NCI-H1092 (cell line): ENCODE results near the gene CRHR1.

Source experiments
- DNase-seq: peaks from one replicate; lab custom pipeline; 2025; lab: John Stamatoyannopoulos, UW

CRHR1 gene

DNA sequence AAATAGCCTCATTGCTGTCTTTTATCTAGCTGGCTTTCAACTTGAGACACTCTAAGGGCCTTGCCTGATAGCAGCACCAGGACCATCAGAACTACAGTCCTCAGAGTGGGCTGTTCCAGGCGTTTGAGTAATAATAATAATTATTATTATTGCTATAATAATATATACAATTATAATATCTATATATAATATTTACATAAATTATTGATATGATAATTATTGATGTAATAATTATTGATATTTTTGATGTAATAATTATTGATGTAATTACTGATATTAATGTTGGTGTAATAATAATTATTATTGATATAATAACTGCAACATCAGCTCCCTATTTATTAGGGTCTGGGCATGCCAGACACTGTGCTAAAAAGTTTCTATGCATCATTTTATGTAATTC is 25.6 kb upstream of the CRHR1 start:
- DNase-seq: no peak

DNA sequence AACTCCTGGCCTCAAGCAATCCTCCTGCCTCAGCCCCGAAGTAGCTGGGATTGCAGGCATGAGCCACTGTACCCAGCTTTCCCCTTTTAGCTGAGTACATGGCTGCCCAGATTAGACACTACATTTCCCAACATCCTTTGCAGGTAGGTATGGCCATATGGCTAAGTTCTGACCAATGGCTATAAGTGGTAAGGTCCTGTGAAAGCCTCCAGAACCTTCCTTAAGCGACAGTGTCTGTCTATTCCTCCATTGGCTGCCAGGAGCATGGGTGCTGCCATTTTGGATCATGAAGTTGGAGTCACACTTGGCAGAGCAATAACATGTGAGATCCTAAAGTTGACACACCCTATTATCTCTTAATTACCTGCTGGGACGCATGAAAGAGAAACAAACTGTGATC is 24.4 kb upstream of the CRHR1 start:
- no peak for DNase-seq

DNA sequence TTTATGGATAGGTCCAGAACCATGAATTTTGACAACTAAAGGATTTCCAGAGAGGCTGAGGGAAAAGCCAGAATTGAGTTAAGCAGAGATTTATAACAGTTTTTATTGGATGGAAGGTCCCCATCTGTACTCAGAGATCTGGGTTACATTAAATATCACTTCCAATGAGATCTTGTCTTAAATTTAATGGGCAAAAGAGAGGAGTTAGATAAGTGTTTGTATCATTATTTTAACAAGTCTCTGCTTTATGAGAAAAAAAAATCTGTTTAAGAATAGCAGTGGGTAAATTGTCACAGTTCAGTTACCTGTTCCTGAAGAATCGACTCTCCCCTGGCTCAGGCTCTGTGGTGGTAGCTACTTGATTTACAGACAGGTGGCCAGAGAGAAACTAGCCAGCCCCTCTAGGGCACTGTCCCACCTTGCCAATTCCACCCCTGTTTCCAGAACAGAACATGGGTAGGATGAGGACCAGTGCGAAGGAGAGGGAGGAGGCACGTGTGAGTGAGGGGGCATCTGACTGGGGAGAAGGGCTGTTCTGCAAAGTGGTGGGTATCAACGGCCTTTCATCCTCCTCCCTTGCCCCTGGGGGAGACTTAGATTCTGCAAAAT is 22.1 kb upstream of the CRHR1 start:
- DNase-seq: no peak

DNA sequence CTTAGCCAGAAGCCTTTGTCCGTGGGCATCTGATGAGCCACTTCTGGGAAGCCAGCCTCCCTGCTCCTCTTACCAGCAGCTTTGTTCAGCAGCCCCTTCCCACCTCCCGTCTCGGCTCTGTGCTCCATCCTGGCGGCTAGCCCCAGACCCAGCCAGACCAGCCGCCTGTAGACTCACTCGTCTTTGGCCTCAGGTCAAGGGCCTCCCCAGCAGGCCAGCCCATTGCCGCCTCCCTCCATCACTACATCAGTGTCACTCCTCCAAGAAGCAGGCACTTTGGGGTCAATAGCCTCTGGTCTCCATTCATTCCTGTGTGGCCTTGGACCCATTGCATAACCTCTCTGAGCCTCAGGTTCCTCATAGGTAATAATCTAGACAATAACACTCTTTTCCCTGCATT is 20.9 kb upstream of the CRHR1 start:
- DNase-seq: no peak

DNA sequence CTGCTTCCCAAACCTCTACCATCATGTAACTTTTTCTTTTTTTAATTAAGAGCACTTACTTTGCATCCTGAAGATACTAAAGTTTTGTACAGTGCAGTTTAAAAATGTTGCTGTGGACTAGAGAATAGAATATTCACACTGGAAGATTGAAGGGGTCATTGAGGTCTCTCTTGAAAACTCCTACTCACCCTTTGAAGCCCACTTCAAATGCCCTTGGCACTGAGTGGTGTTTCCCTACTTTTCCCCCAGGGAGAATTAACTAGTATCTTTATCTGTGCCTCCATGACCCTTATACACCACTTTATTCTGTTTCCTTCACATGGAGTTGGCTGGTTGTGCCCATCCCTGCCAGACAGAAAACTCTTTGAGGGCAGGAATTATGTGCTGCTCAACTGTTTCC is 19.6 kb upstream of the CRHR1 start:
- DNase-seq: no peak

DNA sequence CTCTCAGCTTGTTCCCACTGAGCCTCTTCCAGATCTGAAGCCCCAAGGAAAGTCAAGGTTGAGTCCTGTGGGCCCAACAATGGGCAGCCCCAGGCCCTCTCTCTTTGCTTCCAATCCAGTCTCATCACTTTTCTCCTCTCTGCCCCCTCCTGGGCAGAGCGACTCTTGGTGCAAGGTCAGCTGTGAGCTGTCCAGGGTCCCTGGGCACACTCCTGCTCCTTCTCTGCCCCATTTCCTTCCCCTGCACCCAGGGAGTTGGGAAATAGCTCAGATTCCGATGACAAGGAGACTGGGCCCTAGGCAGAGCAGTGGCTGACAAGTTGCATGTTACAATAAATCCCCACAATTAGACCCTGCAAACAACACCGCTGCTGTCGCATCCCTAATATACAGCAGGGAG is 16.1 kb upstream of the CRHR1 start:
- DNase-seq: no peak

DNA sequence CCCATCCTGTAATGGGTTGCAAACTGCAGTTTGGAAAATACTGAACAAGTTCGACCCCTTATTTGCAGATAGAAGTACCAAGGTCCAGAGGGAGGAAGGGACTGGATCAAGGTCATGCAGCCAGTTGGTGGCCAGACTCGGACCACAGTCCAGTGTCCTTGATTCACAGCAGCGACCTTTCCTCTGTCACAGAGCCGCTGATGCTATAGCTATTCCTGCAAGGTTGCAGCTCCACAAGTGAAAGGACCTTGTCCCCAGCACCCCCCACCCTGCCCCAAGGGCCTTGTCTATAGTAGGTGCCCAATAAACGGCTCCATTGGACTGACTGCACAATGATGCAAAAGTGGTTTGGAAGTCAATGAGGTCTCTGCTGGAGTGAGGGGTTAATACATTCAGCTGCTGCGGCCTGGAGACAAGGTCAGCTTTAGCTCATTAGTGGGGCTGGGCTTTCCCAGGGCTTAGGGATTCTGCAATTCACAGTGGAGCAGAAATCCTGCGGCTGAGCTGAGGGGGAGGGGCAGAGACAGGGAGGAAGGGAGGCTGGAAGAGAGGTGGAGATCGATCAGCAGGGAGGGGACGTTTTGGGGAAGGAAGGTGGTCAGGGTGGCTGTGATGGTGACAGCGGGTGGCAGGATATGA is 13.4 kb upstream of the CRHR1 start:
- no peak for DNase-seq

DNA sequence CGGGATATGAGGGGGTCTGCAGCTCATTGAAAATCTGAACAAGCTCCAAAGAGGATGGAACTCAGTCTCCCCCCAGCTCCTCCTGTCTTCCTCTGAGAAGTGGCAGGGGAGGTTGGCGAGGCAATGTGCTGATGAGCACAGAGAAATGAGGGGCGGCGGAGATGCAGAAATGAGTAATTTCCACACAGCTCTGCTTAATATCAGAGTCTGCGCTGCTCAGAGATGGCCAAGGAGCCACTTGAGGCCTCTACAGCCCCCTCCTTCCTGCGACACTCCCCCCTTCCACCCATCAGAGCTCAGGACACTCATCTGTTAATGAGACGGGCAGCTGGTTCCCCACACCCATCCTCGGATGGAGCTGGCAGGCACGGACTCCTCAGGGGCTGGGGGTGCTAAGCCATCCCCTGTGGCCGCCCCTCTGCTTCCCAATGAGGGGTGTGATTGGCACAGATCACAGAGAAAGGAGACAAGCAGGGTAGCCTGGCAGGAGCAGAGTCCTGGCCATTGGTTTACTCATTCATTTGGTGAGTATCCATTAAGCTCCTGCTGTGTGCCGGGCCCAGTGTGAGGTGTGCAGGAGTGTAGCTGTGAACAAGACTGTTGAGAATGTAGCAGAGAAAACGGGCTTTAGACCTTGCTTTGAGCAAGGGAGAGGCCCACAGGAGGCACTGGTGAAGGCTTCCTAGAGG is 12.7 kb upstream of the CRHR1 start:
- no peak for DNase-seq

DNA sequence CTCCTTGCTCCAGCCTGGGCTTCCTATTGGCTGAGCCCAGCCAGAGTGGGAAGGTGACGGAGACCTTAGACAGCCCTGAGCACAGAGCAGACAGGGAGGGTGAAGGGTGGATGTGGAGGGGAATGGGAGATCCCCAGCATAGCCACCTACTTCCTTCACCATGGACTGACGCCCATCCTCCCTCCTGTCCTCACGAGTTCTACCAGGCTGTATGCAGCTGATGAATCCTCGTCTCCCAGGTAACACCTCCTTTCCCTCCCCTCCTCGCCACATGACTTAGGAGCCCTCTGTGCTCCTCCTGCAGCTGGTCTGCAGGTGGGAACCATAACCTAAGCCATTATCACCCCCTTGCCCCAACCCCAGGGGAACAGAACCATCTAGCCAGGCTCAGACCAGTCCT is 9.0 kb upstream of the CRHR1 start:
- no peak for DNase-seq

DNA sequence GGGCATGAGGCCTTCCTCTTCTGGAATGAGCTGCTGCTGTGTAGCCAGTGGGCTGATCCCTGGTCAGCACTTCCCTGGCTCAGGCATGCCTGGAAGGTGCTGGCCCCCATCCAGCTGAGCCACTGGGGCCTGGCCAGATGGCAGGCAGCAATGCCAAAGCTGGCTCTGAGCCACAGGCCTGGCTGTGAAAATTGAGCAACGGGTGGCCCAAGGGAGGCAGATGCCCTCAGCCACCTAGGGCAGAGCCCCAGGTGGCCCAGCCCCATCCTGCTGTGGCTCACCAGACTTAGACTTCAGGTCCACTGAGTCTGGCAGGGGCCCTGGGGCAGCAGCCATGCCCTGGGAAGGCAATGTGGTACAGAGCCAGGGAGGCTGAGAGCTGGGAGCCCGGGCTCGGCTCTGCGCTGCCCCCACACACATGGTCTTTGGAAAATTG is 8.5 kb upstream of the CRHR1 start:
- peak; percentile 49 for DNase-seq

DNA sequence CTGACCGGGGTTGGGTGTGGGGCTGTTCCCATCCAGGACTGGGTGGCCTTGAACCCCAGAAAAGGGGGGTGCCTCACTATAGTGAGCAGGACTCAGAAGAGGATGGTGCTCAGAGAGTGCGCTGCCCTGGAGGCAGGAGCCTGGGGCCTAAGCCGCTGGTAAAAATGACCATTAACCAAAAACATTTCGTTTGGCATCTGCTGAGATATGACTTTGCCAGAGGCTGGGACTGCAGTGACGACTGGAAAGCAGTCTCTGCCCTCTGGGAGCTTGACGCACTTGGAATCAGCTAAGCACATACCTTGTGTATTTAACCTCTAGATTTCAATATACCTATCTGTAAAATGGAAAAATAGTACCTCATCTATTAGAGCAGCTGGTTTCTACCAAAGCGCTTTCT is 7.2 kb upstream of the CRHR1 start:
- DNase-seq: no peak

DNA sequence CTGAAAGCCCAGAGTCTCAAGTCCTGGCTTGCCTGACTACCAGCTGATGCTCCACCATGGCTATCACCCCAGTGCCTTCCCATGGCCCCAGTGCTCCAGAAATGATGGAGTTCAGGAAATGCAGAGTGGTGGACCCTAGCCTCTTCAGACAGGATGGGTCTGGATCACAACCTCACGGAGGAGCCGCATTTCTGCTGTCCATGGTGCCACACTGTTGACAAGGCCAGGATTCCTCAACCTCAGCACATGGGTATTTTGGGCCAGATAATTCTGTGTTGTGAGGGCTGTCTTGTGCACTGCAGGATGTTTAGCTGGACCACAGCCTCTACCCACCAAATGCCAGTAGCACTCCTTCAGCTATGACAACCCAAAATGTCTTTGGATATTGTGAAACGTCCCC is 6.7 kb upstream of the CRHR1 start:
- no peak for DNase-seq

DNA sequence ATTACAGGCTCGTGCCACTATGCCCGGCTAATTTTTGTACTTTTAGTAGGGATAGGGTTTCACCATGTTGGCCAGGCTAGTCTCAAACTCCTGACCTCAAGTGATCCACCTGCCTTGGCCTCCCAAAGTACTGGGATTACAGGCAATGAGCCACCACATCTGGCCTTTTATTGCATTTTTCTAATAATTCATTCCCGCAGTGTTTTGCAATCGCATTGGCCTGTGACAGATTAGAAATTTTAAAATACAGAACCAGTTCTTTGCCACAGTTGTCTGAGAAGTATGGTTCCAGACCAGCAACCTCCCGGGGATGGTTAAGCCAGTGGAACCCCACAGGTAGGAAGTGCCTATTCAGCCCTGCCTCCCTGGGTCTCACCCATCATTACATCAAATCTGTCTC is 3.2 kb upstream of the CRHR1 start:
- no peak for DNase-seq

DNA sequence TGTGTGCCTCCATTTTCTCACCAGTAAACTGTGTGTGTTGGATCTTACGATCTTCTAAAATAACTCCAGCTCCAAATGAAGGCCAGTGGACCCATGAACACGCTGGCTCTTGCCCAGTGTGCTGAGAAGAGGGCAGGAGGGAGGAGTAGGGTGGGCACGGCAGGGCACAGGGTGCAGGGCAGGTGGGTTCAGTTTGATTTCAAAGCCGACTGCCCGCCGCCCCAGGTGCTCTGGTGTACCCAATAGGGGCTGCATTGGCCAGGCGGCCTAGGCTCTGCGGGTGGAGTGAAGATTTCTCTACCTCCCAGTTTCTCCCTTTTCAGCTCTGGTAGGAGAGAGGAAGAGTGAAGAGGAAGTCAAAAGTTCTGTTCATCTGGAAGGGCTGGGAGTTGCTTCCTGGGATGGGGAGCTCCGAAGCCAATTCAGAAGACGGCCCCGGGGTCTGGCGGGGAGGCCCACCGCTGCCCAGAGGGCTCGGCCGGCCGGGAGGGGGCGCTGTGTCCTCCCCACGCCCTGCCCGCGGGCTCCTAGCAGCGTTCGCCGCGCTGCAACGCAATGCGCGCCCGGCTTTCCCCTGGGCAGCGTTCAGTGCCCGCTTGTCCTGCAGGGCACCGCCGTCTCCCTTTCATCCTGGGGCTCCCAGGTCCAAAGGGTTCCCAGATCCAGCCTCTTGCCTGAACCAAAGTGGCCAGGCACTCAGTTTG is 1.1 kb upstream of the CRHR1 start:
- peak; percentile 28 for DNase-seq

DNA sequence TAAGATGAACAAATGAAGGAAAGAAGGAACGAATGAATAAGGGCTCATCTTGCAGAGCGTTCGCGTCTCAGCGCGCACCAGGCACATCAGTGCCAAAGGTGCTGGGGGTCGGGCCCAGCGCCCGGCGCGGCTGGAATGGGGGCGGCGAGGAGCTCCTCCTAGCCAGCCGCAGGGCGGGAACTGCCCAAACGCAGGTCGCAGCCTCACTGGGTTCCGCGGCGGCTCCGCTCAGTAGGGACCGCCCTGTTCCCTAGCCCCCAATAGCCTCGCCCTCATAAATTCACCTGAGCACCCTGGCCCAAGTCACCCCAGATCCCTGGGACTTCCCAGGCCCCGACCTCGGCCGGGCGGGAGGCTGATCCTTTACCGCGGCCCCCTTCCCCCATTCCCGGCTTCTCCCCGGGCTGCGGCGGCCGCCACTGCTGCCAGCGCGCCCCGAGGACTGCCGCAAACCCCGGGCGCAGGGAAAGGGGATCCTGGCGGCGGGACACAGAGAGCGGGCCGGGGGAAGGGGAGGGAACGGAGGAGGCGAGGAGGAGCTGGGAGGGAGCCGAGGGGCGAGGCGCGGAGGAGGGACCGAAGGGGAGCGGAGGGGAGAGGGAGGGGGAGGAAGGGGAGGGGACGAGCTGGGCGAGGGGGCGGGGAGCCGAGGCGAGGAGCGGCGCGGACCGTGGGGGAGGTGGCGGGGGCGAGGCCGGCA is 377 bp upstream of the CRHR1 start:
- no peak for DNase-seq

DNA sequence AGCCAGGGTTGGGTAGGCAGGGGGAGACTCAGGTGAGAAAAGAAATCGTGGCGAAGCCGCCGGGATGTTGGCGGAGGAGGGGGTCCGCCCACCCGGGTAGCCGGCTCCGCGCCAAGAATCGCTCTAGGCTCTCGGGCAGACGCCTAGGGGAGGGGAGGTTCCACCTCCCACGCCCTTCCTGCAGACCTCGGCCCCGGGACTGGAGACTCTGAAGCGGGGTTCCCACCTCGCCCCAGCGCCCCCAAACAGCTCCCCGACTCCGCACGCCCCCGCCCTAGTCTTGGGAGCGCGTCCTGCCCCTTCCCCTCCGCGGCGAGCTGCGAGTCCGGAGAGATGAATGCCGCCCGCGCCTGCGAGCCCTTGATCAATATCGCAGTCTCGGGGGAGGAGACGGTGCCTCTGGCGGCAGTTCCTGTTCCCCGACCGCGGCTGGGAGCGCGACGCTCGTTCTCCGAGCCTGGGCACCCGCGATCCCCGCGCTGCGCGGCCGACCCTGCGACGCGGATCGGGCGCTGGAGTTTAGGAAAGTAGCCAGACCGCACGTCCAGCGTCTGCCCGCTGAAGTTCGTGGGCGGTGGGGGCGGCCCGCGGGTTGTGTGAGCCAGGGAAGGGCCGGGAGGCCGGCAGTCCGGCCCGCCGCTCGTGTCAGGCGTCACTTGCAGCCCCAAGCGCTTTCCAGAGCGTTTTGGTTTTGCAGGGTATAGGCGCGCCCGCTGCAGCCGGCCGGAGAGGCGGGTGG is 790 bp downstream of the CRHR1 start:
- no peak for DNase-seq

DNA sequence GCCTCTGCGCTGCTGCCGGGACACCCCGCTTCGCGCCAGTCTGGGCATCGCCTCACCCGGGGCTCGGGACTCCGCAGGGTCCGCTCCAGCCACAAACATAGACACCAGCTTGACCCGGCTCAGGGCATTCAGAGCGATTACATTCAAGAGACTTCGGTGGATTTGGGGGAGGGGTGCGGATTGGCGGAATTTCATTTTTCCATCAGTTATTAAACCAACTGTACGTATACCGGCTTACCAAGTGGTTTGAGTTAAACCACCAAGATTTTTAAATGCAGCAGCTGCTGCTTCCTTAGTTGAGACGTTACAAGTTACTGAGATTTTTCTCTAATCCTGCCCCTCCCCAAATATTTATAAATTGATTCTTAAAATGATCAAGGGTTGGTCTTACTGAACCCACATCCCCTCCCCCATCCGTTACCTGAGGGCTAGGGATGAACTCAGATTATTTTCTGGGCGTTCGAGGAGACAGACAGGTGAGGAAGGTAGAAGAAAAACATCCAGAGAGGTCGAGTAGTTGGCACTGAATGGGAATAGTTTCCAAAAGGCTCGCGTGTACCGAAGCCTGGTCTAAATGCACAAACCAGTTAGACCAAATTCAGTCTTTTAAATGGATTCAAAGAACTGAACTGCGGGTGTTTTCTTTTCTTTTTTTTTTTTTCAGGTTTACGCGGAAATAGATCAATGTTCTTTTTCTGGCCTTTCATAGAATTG is 1.5 kb downstream of the CRHR1 start:
- no peak for DNase-seq

DNA sequence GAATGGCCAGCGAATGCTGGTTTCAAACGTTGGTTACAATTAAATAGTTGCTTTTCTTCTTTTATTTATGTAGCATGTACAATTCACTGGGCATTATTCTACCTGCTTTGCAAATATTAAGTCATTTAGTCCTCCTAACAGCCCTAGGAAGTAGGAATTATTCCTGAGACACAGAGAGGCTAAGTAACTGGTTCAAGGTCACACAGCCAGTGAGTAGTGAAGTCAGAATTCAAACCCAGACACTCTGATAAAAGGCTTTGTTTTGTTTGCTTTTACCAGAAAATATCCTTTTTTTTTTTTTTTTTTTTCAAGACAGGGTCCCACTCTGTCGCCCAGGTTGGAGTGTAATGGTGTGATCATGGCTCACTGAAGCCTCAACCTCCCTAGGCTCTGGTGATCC is 2.2 kb downstream of the CRHR1 start:
- no peak for DNase-seq

DNA sequence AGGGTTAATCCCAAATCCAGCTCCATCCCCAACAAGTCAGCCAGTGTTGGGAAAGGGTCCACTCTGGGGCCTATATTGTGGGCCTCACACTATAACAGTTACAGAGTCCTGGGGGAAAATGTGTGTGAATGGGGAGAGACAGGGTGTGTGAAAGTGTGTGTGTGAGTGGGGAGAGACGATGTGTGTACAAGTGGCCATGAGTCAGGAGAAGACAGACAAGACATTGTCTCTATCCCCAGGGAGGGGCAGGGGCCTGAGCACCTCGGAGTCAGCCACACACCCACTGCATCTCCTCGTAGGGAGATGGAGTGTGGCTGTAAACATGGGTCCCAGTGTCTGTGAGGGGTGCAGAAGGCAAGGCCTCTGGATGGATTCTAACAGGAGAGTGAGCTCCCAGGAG is 2.9 kb downstream of the CRHR1 start:
- DNase-seq: no peak

DNA sequence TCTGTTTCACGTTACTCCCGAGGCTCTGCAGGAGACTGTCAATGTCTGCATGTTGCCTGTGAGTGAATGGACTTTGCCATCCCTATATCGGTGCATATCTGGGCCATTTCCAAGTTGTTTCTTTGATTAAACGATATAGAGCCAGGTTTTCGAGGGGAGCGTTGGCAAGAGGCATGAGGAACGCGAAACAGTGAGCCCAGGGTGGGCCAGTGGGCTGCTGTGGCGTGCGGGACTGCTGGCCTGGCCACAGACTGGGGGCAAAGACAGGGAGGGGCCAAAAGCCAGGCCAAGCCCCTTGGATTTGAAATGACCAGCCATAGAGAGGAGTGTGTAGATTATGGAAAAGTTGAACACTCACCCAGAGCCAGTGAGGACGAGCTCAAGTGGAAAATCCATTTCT is 3.5 kb downstream of the CRHR1 start:
- DNase-seq: no peak

DNA sequence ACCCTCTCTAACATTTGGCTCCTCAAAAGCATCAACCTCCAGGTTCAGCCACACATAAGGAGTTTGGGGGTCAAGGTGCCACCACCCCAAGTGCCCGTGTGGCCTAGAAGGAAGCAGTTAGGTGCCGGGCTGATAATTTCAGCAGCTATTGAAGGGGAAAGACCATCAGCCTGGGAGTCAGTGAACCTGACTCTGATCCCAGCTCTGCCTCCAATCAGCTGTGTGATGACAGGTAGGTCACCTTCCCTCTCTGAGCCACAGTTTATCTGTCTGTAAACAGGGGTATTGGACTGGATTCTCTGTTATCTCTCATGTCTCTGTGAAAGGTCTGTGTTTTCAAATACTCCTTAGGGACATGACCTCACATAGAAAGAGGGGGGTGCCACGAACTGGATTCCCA is 3.9 kb downstream of the CRHR1 start:
- DNase-seq: no peak
